AG20443 (cell line): ENCODE results near the gene SBF1.
"Not testable (repeated sequence)": the region's sequence is repeated elsewhere in the genome, so short reads cannot be mapped to it uniquely, and the experiment has no call there.

Experiments used
- DNase-seq: peaks from one replicate; pipeline ENCODE4 v3.0.0; 2012; ENCODE audit warnings: low spot score, mixed read lengths

The SBF1 gene

GRCh38 chr22:50422961-50423815 is 51.6 kb downstream of the SBF1 start:
- DNase-seq, result no peak

GRCh38 chr22:50422046-50422445 is 52.8 kb downstream of the SBF1 start:
- DNase-seq, result no peak

- no peak for DNase-seq
Observed at GRCh38 chr22:50420581-50420980, 54.3 kb downstream of the SBF1 start.

- no peak for DNase-seq
Observed at GRCh38 chr22:50420015-50420414, 54.8 kb downstream of the SBF1 start.

DNA sequence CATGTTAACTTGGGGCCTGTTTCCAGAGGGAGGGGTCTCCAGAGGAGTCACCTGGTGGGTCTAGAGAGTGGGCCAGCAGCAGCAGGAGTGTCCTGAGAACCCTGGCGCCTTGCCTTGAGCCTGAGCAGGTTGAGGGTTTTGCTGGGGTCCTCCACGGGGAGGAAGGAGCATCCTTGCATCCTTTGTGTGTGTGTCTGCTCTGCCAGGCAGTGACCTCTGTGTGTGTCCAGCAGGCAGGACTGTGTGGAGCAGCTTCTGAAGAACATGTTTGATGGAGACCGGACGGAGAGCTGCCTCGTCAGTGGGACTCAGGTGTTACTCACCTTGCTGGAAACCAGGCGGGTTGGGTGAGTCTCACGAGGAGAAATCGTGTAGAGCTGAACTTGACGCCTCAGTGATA is 55.7 kb downstream of the SBF1 start:
- no peak for DNase-seq

DNA sequence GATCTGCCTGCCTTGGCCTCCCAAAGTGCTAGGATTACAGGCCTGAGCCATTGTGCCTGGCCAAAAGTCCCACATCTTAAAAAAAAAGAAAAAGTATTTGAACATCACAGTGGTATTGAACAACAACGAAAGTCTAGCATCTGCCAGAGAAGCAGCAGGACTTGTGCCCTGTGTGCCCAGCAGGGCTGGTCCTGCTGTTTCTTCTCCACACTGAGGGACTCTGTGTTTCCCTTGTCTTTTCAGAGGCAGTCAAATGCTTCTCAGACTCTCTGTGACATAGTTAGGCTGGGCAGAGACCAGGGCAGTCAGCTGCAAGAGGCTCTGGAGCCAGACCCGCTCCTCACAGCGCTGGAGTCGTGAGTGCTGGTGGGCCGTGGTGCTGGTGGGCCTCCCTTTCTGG is 56.2 kb downstream of the SBF1 start:
- no peak for DNase-seq

DNA sequence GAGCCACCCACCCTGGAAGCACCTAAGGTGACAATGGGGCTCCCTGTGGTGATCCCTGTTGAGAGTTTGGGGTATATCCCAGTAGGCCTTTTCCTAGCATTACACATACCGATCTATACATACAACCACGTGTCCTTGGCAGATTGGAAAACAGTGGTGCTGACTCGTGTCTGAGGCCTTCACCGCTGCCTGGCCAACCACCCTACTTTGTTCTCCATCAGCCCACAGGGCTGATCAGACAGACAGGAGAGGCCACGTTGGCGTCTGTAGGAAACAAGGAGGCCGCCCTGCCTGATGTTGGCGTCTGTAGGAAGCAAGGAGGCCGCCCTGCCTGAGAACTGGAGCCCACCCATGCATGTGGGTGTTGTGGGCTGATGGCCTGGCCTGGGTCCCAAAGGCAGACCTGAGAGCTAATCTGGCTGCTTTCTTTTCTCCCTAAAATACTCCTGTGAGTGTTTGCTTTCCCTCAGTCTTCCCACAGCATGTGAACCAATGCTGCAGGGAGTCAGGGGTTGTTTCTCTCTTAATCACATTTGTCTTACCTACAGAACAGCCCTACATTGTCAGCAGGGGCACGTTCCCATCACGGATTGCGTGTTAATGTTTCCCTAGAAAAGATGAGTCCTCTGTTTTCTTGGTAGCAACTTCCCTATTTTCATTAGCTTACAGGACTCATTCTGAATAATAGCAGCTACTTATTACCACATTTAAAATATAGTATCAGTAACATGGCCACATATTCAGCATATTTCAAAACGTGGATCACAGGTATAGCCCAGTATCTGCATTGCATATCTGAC is 57.2 kb downstream of the SBF1 start:
- DNase-seq, result no peak

GRCh38 chr22:50416996-50417395 is 57.8 kb downstream of the SBF1 start:
- no peak for DNase-seq

- DNase-seq, result no peak
Observed at GRCh38 chr22:50415426-50415825, 59.4 kb downstream of the SBF1 start.

DNA sequence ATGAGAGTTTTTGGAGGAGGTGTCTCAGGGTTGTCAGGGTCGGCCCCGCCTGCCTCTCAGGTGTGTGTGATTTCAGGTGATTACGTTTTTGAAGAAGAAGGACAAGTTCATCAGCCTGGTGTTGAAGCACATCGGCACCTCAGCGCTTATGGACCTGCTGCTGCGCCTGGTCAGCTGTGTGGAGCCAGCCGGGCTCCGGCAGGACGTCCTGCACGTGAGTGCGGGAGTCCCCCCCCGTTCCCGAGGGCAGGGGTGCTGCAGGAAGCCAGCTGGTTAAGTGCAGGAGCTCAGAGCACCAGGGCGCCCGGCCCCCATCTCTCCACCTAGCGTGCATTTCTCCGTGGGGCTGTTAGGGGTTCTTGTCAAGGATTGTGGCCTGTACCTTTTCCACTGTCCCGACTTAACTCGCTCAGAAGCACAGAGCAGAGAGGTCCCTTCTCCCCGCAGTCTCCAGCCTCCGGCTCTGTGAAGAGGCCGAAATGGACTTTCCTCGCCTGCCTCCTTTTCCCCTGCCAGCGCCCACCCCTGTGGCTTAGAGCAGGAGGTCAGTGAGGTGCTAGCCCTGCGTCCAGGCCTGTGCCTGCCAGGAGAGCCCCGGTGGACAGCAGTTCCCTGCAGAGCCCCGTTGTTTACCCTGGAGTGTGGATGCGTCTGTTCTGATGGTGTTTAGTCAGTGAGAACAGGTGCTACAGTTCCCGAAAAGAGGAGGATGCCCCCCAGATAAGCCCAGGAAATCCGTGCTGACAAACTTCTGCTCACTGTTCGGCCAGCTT is 60.2 kb downstream of the SBF1 start:
- DNase-seq, result no peak

DNA sequence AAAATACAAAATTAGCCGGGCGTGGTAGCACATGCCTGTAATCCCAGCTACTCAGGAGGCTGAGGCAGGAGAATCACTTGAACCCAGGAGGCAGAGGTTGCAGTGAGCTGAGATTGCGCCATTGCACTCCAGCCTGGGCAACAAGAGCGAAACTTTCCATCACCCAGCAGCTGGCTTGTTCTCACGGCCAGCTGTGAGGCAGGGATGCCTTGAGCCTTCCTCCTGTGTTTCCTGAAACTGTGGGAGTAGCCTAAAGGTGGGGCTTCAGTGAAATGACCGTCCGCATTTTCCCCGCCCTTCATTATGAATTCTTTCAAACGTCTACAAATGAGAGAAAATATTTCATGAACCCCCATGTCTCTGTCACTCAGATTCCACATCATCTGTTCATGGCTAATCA is 65.9 kb downstream of the SBF1 start:
- DNase-seq, result not testable (repeated sequence)

GRCh38 chr22:50408311-50408710 is 66.5 kb downstream of the SBF1 start:
- no peak for DNase-seq

DNA sequence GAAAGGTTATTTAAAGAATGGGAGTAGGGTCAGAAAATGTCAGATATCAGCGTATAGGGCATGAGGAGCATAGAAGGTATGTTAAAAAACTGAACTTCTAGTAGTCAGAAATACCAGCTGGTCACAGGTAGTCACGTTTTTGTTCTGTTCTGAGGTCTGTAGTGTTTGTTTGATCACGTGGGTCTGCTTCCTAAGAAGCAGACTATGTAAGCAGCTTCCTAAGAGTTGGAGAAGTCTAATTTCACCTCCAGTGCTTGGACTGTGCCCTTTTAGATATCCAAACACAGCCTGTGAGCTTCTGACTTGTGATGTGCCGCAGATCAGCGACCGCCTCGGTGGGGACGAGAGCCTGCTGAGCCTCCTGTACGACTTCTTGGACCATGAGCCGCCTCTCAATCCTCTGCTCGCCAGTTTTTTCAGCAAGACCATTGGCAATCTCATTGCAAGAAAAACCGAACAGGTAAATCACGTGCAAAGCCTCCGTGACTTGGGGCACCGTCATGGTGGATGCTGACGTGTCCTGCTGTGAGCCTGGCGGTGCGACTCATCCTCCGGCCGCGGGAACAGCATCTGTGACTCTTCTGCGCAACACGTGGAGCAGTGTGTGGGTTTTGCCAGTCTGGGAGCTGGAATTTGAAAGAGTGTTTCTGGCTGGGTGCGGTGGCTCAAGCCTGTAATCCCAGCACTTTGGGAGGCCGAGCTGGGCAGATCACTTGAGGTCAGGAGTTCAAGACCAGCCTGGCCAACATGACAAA is 68.2 kb downstream of the SBF1 start:
- no peak for DNase-seq

GRCh38 chr22:50403701-50404101 is 71.1 kb downstream of the SBF1 start:
- DNase-seq, result no peak

GRCh38 chr22:50401907-50402306 is 72.9 kb downstream of the SBF1 start:
- no peak for DNase-seq

GRCh38 chr22:50400931-50401330 is 73.9 kb downstream of the SBF1 start:
- no peak for DNase-seq

GRCh38 chr22:50400406-50400805 is 74.4 kb downstream of the SBF1 start:
- DNase-seq, result no peak

DNA sequence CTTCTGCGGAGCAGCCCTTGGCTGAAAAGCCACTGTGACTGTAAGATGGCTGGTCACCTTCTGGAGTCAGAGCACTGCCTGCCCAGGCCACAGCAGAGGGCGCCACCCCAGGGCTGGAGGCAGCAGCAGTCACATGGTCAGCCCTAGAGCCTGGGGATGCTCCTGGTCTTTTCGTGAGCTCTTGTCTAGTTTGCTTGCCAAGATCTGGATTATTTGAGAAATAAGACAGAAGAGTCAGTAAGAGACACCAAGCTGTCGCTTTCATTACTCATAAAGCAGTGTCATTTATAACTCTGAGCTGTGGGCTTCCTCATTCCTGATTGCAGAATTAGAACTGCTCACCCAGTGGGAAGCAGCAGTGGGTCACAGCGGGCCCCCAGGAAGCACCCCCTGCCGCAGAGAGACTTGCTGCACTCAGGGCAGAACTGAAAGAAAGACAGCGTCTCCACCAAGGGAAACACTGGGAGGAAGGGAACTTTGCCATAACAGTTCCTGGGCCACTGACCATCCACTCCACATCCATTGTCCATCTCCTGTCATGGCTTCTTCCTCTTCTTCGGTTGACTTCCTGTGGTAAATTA is 75.0 kb downstream of the SBF1 start:
- DNase-seq, result peak; percentile 81

GRCh38 chr22:50398831-50399648 is 75.8 kb downstream of the SBF1 start:
- no peak for DNase-seq

GRCh38 chr22:50397371-50398060 is 77.3 kb downstream of the SBF1 start:
- not testable (repeated sequence) for DNase-seq
